ENCODE results near the gene ZNF639.
"Not testable (repeated sequence)": the region's sequence is repeated elsewhere in the genome, so short reads cannot be mapped to it uniquely, and the experiment has no call there.

The ZNF639 gene, protein sequence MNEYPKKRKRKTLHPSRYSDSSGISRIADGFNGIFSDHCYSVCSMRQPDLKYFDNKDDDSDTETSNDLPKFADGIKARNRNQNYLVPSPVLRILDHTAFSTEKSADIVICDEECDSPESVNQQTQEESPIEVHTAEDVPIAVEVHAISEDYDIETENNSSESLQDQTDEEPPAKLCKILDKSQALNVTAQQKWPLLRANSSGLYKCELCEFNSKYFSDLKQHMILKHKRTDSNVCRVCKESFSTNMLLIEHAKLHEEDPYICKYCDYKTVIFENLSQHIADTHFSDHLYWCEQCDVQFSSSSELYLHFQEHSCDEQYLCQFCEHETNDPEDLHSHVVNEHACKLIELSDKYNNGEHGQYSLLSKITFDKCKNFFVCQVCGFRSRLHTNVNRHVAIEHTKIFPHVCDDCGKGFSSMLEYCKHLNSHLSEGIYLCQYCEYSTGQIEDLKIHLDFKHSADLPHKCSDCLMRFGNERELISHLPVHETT

DNA sequence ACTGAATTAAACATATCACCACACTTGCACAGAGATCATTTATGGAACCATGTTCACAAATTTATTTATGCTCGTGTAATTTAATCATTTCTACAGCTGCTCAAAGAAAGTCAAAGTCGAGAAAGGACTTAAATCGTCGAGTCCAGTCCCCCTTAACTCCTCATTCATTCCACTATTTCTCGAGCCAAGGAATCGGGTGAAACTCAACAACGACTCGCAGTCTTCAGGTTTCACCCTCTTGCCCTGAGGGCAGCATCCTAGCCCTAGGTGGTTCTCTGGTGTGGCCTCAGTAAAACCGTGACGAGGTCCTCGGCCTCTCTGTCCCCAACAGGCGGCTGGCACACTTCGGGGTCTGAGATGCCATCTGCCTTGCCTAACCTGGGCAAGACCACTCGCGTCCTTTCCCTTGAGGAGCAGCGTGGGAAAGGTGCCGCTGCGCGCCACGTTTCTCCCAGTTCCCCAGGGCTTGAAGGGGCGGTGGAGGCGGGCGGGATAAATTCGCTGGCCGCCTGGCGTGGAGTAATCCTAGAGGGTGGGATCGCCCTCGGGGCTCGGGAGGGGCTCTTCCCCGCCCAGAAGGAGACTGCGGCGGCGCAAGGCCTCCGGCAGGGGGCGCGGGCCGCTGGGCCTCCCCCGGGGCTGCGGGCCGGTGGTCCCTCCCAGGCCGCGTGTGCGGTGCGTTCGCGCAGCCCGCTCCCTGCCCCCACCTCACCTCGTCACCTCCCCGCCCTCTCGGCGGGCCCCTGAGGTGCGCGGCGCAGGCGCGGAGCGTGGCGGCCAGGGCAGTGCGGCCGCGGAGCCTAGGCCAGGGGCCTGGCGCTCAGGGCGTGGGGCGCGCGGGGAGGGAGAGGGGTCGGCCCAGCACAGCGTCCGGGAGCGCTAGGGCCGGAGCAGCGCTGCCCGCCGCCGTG lies at the start of gene ZNF639:
TSS of gene ZNF639 (plus strand) at position 746 of the 911 bp plus-strand sequence. CDS start 5,263 bp downstream, outside the sequence.
- DNase-seq (ENCODE audit: low read depth, low spot score), result peak; percentile 96

DNA sequence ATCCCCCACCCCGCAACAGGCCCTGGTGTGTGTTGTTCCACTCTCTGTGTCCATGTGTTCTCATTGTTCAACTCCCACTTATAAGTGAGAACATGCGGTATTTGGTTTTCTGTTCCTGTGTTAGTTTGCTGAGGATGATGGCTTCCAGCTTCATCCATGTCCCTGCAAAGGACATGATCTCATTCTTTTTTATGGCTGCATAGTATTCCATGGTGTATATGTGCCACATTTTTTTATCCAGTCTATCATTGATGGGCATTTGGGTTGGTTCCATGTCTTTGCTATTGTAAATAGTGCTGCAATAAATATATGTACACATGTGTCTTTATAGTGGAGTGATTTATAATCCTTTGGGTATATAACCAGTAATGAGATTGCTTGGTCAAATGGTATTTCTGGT lies 48.4 kb upstream of the ZNF639 start:
- DNase-seq (ENCODE audit: low read depth, low spot score), result not testable (repeated sequence)

DNA sequence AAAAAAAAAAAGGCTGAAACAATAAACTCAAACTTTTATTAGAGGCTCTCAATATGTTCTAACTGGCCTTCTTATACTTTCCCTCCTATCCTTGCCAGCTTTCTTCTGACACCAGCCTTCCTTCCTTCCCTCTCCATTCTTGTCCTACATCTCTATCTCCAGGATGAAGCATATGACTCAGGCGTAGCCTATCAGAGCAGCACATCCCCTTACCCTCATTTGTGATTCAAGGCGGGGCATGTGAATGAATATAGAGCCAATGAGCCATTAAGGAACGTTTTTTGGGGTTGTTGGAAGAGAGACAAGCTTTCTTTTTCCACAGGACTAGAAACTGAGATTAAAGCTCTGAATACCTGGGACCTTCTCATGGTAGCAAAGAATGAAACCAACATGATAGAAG lies 46.8 kb upstream of the ZNF639 start:
- no peak for DNase-seq (ENCODE audit: low read depth, low spot score)

DNA sequence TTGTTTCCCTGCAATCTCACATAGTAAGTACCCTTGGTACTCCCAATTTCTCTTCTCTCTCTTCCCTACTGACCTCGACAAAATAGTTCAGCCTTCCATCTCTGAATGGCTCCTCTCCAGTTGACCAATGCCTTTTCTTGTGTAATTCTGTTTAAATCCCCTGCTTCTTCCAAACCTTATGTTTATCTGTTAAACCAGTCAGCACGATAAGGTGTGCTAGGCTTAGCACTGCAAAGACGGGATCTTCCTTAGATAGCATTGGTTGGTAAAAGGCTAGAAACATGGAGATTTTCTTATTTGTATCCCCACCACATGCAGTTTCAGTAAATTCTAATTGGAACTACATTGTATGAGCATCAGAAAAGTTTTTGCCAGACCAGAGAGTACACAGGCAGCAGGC lies 46.1 kb upstream of the ZNF639 start:
- no peak for DNase-seq (ENCODE audit: low read depth, low spot score)

DNA sequence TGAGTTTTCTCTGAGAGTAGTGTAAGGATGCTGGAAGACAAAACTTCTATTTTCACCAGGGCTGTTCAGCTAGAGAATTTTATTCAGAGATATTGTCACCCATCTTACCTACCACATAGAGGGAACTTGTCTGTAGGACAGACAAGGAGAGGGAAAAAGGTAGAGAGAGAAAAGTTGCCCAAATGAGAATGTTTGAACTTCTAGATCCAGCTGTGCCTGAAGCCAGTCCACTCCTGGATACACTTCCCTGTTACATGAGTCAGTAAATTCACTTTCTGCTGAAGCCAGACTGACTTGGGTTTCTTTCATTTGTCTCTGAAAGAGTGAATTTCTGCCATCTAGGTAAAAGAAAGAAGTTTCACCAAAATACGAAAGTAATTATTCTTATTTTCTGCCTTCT lies 44.7 kb upstream of the ZNF639 start:
- DNase-seq (ENCODE audit: low read depth, low spot score), result no peak

DNA sequence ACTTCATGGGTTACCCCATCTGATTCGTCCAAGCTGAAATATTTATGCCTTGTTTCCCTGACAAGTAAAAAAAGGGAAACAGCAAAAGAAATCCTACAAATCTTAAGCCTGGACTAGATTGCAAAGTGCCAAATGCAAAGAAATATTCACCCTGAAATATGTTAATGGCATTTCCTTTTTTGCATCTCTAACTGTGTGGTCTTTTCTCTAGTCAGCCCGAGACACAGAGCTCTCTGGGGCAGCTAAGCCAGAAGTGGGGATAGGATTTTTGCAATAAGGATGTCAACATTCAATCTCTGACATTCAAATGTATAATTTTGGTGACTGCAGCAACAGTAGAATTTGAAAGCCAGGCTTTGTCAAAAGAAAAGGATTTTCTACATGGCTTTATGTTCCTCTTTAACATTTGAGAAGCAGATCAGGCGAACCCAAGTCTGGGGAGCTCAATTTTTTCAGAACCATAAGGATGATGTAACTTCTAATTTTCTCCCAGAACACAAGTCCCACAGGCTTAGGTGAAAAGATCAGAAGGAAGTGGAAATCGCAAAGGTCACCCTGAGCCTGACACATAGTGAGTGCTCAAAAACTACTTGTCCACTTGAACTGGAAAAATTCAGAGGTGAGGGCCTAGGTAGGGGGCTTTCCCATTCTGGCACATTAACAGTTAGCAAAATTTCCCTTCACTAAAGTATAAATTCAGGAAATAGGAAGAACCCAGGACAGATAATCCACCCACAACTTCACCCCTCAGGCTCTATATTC lies 43.7 kb upstream of the ZNF639 start:
- no peak for DNase-seq (ENCODE audit: low read depth, low spot score)

DNA sequence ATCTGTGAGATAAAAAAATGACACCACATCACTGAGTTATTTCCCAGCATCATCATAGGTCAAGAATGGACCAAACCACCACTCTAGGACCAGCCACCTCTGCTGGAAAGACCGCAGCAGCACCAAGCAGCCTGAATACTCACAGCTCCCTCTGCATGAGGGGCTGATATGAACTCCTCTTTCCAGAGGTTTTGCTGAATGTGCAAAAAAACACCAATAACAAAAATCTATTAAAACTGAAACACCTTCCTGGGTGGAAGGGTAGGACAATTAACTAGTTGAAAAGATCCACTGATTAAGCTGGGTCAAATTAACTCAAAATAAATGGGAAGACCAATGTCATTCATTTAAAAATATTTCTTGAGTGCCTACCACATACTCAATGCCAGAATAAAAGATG lies 43.0 kb upstream of the ZNF639 start:
- no peak for DNase-seq (ENCODE audit: low read depth, low spot score)

DNA sequence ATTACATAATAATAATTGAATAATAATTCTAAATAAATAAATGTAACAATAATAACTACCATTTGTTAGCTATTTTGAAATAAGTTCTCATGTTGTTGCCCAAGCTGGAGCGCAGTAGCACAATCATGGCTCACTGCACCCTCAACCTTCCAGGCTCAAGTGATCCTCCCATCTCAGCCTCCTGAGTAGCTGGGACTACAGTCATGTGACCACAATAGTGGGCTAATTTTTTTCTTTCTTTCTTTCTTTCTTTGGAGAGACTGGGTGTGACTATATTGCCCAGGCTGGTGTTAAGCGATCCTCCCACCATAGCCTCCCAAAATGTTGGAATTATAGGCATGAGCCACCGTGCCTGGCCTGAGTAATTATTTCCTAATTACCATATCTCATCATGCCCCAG lies 41.0 kb upstream of the ZNF639 start:
- DNase-seq (ENCODE audit: low read depth, low spot score), result no peak

DNA sequence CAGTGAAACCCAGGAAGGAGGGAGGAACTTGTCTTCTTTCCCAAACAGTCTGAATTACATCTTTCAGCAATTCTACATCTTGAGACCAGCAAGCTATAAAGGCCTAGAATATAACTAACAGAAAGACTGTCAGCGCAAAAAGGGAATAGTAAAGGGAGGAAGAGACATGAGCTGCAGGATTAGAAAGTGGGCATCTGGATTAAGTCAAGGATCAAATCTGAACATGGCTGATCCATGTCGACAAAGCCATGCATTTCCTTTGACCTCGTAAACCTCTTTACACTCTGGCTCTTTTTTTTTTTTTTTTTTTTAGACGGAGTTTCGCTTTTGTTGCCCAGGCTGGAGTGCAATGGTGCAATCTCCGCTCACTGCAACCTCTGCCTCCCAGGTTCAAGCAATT lies 36.5 kb upstream of the ZNF639 start:
- DNase-seq (ENCODE audit: low read depth, low spot score), result no peak

DNA sequence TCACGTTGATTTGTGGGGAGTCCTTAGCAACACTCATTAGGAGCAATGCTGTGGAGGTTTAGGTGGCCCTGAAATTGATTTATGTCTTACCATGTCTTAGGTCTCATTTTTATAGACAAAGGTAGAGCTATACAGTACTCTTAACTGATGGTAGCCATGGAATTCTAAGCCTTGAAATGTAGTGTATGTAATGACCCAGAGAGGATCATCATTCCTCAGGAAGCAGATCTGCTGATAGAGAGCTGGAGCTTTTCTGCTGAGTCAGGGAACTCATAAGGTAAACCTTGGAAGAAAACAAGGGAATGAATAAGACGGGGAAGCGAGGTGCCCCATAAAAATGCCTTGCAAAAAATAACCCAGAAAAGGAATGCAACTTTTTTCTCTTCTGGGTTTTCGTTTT lies 34.0 kb upstream of the ZNF639 start:
- DNase-seq (ENCODE audit: low read depth, low spot score), result no peak

DNA sequence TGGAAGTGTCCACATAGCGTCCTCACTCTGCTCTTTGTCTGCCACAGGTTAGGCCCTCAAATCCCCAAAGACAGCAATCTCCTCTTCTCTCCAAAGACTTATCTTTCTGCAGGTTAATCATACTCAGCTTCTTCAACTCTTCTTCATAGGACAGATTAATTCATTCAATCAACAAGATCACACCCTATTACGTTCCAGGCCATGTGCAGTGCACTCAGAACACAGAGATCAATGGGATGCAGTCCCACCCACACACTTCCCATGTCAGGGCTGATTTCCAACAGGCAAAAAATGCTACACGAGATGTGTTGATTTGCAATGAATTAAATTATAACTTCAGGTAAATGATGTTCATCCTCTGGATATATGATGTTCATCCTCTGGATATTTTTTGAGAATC lies 33.5 kb upstream of the ZNF639 start:
- no peak for DNase-seq (ENCODE audit: low read depth, low spot score)

DNA sequence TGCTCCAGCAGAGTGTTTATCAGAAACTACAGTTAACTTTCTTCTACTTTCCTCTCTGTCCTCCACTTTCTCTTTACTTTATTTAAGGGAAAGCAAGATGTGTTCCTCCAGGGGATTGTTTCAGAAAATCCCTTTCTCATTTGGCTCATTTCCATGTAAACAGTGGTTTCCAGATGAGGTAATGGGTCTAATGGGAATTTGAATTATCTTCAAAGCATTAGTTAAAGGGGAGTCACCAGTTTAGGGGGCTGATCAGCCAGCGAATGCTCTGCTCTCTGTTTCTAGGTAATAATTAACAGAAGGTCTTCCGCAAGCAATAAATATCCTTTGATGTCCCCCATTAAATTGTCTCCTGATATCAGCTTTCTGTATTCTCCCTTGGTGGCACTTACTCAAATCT lies 30.4 kb upstream of the ZNF639 start:
- DNase-seq (ENCODE audit: low read depth, low spot score), result no peak

DNA sequence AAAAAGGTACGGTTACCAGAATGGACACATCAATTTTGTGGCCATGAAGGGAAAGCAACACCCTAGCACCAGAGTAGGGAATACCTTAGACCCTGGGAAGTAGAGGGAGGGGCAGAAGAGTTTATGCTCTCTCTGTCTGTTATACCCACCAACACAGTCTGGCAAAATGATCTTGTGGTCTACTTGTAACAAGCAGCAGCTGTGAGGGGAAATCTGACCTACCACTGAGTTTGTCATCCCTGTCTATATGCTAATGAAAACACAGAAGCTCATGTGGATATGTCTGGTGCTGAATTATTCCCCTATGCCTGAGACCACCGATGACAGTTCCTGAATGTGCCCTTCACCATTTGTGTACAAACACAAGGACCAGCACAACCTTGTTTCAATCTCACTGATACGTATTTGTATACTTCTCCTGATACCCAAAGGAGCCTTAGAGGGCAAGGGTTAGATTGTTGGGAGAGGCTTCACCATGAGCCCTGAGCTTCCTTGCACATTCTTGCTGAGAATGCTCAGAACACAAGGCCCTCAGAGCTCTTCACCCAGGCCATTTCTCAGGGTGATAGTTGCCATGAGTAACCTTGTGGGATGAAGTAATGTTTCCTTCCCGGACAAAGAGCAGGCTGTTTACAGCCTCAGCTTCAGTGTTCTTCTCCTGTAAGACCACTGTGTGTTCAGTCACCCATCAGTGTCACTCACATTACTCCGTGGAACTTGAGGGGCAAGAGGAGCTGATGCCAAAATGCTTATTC lies 24.7 kb upstream of the ZNF639 start:
- peak; percentile 27 for DNase-seq (ENCODE audit: low read depth, low spot score)

DNA sequence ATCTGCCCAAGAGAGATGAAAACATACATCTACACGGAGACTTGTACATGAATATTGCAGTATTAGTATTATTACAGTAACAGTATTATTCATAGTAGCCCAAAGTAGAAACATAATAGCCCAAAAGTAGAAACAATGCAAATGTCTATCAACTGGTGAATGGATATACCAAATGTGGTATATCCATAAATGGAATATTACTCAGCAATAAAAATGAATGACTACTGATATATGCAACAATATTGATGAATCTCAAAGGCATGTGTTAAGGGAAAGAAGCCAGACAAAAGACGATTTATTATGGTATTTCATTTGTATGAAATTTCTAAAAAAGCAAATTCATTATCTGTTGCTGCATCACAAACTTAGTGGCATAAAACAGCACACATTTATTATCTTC lies 23.5 kb upstream of the ZNF639 start:
- DNase-seq (ENCODE audit: low read depth, low spot score), result no peak

DNA sequence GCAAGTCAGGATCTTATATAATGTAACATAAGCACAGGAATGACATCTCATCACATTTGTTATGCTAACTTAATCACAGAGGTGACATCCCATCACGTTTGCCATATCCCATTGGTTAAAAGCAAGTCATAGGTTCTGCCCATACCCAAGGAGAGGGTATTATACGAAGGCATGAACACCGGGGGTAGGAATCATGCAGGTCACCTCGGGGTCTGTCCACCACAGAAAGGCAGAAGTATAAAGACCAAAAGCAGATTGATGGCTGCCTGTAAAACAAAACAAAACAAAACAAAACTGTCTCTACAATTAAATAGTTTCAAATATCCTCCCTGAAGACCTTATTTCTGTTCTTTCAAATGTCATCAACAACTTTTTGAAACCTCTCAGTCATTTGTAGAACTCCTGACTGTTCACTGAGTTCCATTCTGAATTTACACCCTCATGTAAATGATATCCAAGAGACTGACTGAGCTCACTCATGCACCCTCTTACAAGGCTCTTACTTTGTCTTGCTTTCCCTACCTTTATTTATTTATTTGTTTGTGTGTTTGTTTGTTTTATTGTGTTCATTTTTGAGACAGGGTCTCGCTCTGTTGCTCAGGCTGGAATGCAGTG lies 22.7 kb upstream of the ZNF639 start:
- DNase-seq (ENCODE audit: low read depth, low spot score), result no peak

DNA sequence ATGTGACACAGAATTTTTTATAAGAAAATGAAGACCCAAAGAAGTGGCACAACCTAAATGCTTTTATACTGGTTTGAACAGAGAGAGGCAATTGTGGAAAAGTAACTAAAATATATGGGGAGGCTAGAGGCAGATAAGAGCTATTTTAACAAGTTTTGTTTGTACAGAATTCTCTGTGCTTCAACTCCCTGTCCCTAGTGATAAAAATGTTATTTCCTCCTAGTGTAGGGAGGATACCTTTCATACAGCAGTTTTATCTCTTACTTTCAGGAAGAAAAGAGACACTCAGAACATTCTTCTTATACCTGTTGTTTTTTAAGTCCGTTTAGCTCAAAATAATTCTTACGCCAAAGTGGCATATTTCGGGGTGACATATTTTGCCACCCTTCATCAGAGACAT lies 21.2 kb upstream of the ZNF639 start:
- no peak for DNase-seq (ENCODE audit: low read depth, low spot score)

DNA sequence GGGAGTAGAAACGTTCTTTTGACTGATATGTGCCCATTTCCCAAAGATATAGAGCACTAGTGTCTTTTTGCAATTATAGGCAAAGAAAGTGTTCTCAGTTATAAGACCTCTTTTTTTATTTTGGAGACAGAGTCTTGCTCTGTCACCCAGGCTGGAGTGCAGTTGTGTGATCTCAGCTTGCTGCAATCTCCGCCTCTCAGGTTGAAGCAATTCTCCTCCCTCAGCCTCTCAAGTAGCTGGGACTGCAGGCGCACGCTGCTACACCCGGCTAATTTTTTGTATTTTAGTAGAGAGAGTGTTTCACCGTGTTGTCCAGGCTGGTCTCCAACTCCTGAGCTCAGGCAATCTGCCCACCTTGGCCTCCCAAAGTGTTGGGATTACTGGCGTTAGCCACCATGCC lies 20.7 kb upstream of the ZNF639 start:
- no peak for DNase-seq (ENCODE audit: low read depth, low spot score)

DNA sequence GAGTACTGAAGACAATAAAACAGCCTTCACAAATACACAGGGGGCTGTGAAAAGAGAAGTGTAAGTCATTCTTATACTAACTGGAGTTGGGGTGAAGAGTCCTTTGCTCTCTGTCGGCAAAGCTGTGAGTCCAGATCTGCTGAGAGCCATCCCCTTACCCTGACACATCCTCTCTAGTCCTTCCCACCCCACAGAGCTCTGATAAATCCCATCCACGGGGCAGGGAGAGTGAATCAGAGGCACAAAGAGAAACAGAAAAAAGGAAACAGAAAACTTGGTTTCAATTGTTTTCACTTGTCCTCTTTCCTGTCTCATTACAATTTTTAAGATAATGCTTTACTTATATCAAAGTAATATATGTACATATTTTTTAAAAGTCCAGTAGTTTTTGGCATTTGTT lies 18.2 kb upstream of the ZNF639 start:
- no peak for DNase-seq (ENCODE audit: low read depth, low spot score)

DNA sequence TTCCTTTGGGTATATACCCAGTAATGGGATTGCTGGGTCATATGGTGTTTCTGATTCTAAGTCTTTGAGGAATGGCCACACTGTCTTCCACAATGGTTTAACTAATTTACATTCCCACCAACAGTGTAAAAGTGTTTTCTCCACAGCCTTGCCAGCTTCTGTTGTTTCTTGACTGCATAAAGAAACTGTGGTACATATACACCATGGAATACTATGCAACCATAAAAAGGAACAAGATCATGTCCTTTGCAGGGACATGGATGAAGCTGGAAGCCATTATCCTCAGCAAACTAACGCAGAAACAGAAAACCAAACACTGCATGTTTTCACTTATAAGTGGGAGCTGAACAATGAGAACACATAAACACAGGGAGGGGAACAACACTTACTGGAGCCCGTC lies 15.5 kb upstream of the ZNF639 start:
- not testable (repeated sequence) for DNase-seq (ENCODE audit: low read depth, low spot score)

DNA sequence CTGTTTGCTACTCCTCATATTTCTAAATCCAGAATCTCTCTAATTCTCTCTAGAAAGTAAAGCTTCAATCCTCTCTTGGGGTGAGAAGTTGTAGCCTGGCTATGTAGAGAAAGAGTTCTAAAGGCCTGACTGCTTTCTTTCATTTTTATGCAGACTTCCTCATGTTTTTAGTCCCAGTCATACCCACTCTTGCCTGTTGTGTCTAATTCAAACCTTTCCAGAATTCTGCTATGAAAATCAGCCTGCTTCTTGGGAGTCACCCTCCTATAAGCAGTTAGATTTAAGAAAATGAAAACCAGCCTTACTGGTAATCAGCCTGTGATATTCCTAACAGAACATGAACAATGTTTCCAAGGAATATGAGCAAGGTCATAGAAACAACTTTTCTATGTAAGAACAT lies 14.8 kb upstream of the ZNF639 start:
- DNase-seq (ENCODE audit: low read depth, low spot score), result no peak

Data from astrocyte of the hippocampus (primary cell).